LoVo (cell line): ENCODE measurements around the gene PLXDC2.

Experiments used
- DNase-seq: peaks from one replicate; pipeline ENCODE4 v3.0.0-alpha.2; 2016; ENCODE audit warnings: low spot score

PLXDC2 gene

GRCh38 chr10:20276127-20276979 is 460.1 kb downstream of the PLXDC2 start:
- no peak for DNase-seq

DNA sequence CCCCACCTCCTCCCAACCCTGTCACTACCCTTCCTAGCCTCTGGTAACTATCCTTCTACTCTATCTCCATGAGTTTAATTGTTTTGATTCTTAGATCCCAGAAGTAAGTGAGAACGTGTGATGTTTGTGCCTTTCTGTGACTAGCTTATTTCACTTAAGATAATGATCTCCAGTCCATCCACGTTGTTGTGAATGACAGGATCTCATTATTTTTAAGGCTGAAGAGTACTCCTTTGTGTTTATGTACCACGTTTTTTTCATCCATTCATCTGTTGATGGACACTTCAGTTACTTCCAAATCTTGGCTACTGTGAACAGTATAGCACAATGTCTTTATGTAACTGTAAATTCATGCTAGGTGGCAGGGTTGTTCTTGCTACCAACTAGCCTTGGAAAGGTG is 461.6 kb downstream of the PLXDC2 start:
- DNase-seq = no peak

DNA sequence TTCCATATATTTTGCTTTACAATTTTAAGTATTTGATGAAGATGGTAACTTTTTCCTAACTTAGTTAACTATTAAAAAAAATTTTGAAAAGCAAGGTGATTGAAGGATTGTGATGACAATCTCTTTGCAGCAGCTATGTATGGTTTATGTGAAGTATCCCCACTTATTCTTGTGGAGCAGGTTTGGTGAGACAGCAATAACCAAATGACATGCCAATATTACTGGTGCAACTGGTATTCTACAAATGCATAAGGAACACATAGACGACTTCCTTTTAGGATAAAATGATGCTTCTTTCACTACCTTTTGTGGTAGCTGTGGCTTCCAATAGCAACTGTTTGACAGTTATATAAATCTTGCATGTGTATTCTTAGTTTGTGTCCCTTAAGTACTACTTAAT is 465.3 kb downstream of the PLXDC2 start:
- DNase-seq = no peak

DNA sequence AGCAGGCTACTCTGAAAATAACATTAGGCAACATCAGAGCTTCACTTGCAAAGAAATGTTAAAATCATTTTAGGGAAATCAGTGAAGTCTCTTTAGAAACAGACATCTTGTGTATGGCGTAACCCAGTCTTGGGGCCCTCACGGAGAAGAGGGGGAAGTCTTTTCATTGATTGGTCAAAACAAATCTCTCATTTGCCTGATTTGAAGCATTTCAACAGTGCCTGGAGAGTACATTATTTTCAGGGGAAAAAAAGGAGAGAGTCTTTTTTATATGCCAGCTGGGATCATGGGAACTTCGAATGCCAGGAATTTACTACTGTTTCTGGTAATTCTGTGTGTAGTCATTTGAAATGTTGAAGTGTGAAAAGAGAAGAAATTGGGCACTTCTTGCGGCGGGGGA is 471.4 kb downstream of the PLXDC2 start:
- DNase-seq = no peak

- DNase-seq = no peak
These were observed 471.8 kb downstream of the PLXDC2 start for GRCh38 chr10:20288060-20288459.

DNA sequence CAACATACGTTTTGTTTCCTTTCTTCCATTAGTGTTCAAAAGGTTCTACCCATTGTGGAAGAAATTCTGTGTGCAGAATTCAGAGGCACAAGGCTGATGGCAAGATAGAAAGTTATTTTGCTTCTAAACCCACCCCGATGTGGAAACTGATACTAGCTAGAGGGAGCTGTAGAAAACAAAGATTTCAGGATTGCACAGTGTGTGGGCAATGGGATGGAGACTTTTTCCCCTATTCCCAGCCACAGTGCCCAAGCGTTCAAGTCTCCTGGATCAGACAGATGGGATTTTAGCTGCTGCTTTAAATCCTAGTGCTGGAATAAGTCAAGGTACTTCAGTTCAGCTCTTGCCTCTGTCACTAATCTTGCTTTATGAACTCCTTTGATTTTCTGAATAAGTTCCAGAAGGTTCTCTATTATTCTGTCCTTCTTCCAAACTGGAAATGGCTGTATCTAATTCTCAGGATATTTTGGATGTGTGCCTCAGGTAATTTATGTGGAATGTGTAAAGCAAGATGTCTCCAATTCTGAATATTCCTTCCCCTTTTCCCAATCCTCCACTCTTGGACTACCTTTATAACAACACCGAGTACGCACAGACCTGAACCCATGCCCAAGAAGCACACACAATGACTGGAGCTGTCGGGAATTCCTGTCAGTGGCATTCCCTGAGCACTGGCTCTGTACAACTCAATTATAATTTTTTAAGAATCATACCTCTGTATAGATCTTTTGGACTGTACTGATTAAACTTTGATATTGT is 473.0 kb downstream of the PLXDC2 start:
- DNase-seq = no peak

DNA sequence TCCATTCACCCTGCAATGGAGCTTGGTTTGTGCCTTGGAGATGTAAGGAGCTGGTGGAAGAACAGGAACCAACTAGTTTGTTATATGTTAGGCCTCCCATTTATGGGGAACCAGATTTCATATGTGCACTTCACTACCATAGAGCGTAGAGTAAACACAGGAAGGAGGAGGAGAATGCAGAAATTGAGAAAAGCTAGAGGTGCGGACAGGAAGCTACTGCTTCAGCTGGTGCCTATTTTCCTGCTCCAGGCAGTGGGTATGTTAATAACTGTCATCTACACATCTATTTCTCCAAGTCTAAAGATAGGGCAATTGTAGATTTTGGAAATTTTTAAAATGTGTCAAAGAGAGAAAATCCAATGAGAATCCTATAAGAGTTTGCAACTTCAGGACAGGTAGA is 482.2 kb downstream of the PLXDC2 start:
- no peak for DNase-seq

- no peak for DNase-seq
These were observed 483.0 kb downstream of the PLXDC2 start for GRCh38 chr10:20299034-20299736.

GRCh38 chr10:20300735-20301134 is 484.5 kb downstream of the PLXDC2 start:
- no peak for DNase-seq

DNA sequence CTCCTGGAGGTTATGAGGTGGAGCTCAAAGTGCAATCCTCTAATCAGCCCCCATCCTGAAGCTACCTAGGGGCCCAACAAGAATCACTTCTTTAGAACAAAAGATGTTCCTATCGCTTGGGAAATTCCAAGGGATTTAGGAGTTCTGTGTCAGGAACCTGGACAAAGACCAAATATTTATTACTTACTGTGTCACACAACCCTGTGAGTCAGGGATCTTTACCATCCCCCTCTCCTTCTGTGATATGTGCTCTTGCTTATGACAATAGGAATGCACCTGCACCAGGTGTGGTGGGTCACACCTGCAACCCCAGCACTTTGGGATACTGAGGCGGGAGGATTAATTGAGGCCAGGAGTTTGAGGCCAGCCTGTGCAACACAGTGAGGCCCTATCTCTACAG is 485.8 kb downstream of the PLXDC2 start:
- DNase-seq = no peak

DNA sequence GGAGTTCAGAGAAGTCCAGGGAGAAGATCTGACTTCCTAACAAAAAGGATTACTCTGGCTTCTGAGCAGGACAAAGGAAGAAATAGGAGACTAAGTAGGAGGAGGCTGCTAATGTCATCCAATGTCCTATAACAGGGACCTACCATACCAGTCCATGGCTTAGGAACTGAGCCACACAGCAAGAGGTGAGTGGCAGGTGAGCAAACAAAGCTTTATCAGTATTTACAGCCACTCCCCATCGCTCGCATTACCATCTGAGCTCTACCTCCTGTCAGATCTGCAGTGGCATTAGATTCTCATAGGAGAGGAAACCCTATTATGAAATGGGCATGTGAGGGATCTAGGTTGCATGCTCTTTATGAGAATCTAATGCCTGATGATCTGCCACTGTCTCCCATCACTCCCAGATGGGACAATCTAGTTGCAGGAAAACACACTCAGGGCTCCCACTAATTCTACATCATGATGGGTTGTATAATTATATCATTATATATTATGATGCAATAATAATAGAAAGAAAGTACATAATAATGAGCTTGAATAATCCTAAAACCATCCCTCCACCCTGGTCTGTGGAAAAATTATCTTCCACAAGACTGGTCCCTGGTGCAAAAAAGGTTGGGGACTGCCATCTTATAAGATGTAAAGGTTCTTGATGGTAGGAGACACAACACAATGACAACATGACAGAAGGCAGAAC is 487.4 kb downstream of the PLXDC2 start:
- no peak for DNase-seq

- no peak for DNase-seq
These were observed 497.4 kb downstream of the PLXDC2 start for GRCh38 chr10:20313665-20314064.

DNA sequence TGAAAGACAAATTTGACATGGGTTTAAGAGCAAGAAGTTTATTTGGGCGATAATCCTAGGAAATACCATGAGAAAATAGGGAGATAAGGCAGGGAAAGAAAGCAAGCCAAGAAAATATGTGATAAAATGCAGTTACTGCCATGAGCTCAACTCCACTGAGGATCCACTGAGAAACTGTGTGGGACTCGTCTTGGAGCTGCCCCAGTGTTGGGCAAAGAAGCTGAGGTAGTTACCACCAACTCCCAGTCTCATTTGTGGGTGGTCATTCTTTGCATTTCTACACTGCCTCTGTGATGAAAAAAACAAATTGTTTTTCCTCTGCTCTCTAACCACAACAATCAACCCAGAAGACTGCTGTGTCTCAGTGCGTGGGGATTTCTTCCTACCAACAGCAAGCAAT is 498.2 kb downstream of the PLXDC2 start:
- DNase-seq = no peak

DNA sequence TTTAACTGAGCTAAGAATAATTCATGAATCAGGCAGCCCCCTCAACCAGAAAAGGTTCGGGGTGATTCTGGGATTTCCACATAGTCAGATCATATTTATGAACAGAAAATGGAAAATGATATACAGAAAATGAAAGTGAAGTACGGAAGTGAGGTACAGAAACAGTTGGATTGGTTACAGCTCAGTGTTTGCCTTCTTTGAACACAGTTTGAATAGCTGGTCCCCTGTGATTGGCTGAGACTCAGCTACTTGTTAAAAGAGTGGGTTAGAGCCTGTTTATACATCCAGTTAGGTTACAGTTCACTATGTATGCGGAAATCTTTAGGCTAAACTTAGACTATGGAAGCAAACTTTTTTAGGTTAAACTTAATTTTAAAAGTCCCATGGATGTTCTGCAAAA is 511.7 kb downstream of the PLXDC2 start:
- DNase-seq = no peak

DNA sequence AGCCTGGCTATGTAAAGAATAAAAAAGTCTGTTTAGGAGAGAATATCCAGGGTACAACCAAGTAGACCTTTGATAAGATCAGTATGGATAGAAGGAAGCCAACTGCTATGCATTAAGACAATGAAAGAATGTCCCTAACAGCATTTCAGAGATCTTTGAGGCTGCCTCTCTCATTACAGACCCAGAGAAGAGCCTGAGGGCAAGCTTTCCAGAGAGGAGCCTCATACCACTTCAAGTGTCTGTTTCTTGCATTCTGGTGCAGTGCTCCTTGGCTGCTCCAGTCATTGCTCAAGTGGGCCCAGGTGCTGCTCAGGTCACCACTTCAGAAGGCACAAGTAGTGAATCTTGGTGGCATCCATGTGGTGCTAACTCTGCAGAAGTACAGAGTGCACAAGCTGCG is 514.0 kb downstream of the PLXDC2 start:
- DNase-seq = no peak

DNA sequence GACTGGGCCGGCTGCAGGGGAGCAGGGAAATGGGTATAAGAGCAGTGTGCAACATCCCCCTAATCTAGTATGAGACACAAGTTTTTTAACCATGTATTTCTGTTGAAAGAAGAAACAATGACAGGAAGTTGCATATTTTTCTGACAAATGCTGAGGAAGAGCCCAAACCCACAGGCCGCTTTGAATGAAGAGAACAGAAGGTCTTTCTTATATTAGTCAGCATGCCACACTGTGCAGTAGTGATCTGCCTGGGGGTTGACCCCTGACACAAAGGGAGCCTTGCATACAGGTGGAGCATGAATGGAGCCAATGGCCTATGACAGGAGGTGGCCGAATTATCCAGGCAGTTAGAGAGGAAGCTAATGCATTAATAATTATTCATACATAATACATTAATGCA is 518.3 kb downstream of the PLXDC2 start:
- no peak for DNase-seq
